ENCODE measurements around the gene LSAMP.
"Not testable (repeated sequence)": the region's sequence is repeated elsewhere in the genome, so short reads cannot be mapped to it uniquely, and the experiment has no call there.

Gene LSAMP

GRCh38 chr3:116087426-116087825 lies 357.9 kb downstream of the LSAMP start:
- DNase-seq = no peak

GRCh38 chr3:116084999-116085791 lies 360.1 kb downstream of the LSAMP start:
- DNase-seq = no peak

- DNase-seq = no peak
These were observed 361.6 kb downstream of the LSAMP start for GRCh38 chr3:116083683-116084082.

GRCh38 chr3:116078561-116078960 lies 366.7 kb downstream of the LSAMP start:
- DNase-seq = no peak

GRCh38 chr3:116077557-116077956 lies 367.7 kb downstream of the LSAMP start:
- DNase-seq = no peak

GRCh38 chr3:116077059-116077458 lies 368.2 kb downstream of the LSAMP start:
- DNase-seq = no peak

GRCh38 chr3:116070516-116071278 lies 374.6 kb downstream of the LSAMP start:
- not testable (repeated sequence) for DNase-seq

GRCh38 chr3:116070061-116070460 lies 375.2 kb downstream of the LSAMP start:
- DNase-seq = no peak

- no peak for DNase-seq
These were observed 376.3 kb downstream of the LSAMP start for GRCh38 chr3:116069024-116069423.

GRCh38 chr3:116067326-116067725 lies 378.0 kb downstream of the LSAMP start:
- no peak for DNase-seq

GRCh38 chr3:116065501-116065900 lies 379.8 kb downstream of the LSAMP start:
- DNase-seq = no peak

- no peak for DNase-seq
These were observed 380.6 kb downstream of the LSAMP start for GRCh38 chr3:116064646-116065045.

- no peak for DNase-seq
These were observed 385.7 kb downstream of the LSAMP start for GRCh38 chr3:116059421-116060096.

GRCh38 chr3:116058844-116059243 lies 386.4 kb downstream of the LSAMP start:
- no peak for DNase-seq

GRCh38 chr3:116057400-116058006 lies 387.8 kb downstream of the LSAMP start:
- DNase-seq = no peak

GRCh38 chr3:116056280-116056679 lies 389.0 kb downstream of the LSAMP start:
- no peak for DNase-seq

GRCh38 chr3:116053017-116053416 lies 392.3 kb downstream of the LSAMP start:
- DNase-seq = no peak

- DNase-seq = no peak
These were observed 392.7 kb downstream of the LSAMP start for GRCh38 chr3:116052602-116053001.

- no peak for DNase-seq
These were observed 393.7 kb downstream of the LSAMP start for GRCh38 chr3:116051586-116051985.

- no peak for DNase-seq
These were observed 394.2 kb downstream of the LSAMP start for GRCh38 chr3:116051040-116051439.

GRCh38 chr3:116050311-116050915 lies 394.9 kb downstream of the LSAMP start:
- DNase-seq = no peak

GRCh38 chr3:116048991-116049390 lies 396.3 kb downstream of the LSAMP start:
- DNase-seq = no peak

GRCh38 chr3:116046350-116046749 lies 398.9 kb downstream of the LSAMP start:
- DNase-seq = no peak
